Testis (tissue), 3 donors: Measurements from ENCODE around the gene CLEC11A. TPM values are rescaled to one million over a fixed set of nuclear protein-coding genes. Genes with fewer than 3 reads are reported as not detected.

Source experiments
- DNase-seq: peaks from one replicate; pipeline ENCODE4 v3.0.0-alpha.2; 2019
- H3K27ac ChIP-seq, 2 donors: fragments of 200-600 bp; sonication (generic); one replicate each; pipeline ENCODE4 v1.5.1; 2019
- H3K27me3 ChIP-seq: fragments of 200-600 bp; sonication (generic); one replicate; pipeline ENCODE4 v1.5.1; 2019
- H3K36me3 ChIP-seq: fragments of 200-600 bp; sonication (generic); one replicate; pipeline ENCODE4 v1.5.1; 2017; ENCODE audit warnings: low read depth; ENCODE audit errors: missing control alignments
- H3K4me1 ChIP-seq: fragments of 200-600 bp; sonication (generic); one replicate; pipeline ENCODE4 v1.5.1; 2019
- H3K4me3 ChIP-seq, 2 donors: fragments of 200-600 bp; sonication (generic); one replicate each; pipeline ENCODE4 v1.5.1; 2017 to 2019
- H3K9me3 ChIP-seq: fragments of 200-600 bp; sonication (generic); one replicate; pipeline ENCODE4 v1.5.1; 2017
- CTCF ChIP-seq, 3 experiments: fragments of 450-650 bp in 2 of 3; fragments of 200-600 bp in 1 of 3; sonication (generic) in 1 of 3; IDR thresholded peaks; one replicate each; pipeline ENCODE4 v1.5.1; 2016 to 2019; ENCODE audit warnings: antibody characterized with exemption in 3 of 3, mild to moderate bottlenecking in 2 of 3, moderate library complexity in 1 of 3
- POLR2A ChIP-seq: fragments of 450-650 bp; IDR thresholded peaks from one replicate; pipeline ENCODE4 v1.6.1; 2017; ENCODE audit warnings: antibody characterized with exemption, mild to moderate bottlenecking, moderate library complexity
- WGBS, 2 donors: methylation state at CpG; one replicate each; pipeline ENCODE4 v1.1.5; 2018; 5-methylcytosine and 5-hydroxymethylcytosine counted together
- intact Hi-C: fragments of 100-400 bp; cut with DNase I; formaldehyde crosslinking; loops from one replicate; pipeline ENCODE4 v1.15.1; 2023; ENCODE audit warnings: low total_unique reads
- polyA plus RNA-seq: library from polyadenylated mRNA; stranded (reverse); fragments of 350-450 nt; fragmentation: Illumina TruSeq; extraction: RNeasy Lipid Tissue Mini Kit (QIAGEN cat#74804); gene quantifications from one replicate; pipeline ENCODE4 v1.2.3, GENCODE V29; 2014; ENCODE audit warnings: low read depth, low replicate concordance; ENCODE audit not compliant: insufficient read depth
- total RNA-seq, 2 donors: library from RNA; depleted of rRNA; stranded (reverse); fragments of >200 nt; gene quantifications; one replicate each; pipeline ENCODE4 v1.2.3, GENCODE V29; 2016

Gene CLEC11A
- total and polyA plus RNA-seq, 3 donors from 2014 or later, result 14.3 to 20.6 (median 16.9) TPM

GRCh38 chr19:50719566-50719965 is 3.6 kb upstream of the CLEC11A start, which contains the start of gene SHANK1:
Gene SHANK1, minus strand, starts transcription at chr19:50719802. Its CDS starts 2,883 bp downstream, at chr19:50716919.
- H3K4me1 ChIP-seq, result peaks cover 17% of the 10 kb centered on the region
- no peaks in the 10 kb centered on the region for H3K9me3 ChIP-seq
- intact Hi-C loops, result no loop called here
- H3K36me3 ChIP-seq, result no peaks in the 10 kb centered on the region
- no peak for DNase-seq
- H3K27me3 ChIP-seq, result no peaks in the 10 kb centered on the region
- TF ChIP-seq CTCF (IDR thresholded peaks at IDR 0.05), result no peak
- TF ChIP-seq POLR2A, result no peak
- peak within 1 kb of the TSS; percentile 19 to 51 for H3K4me3 ChIP-seq
- WGBS, 2 donors, result 3 to 5% methylated on average over 19 to 30 of the region's 47 CpGs
- H3K27ac ChIP-seq, result no peak within 1 kb of the TSS

- peaks cover 19% of the 10 kb centered on the region for H3K4me1 ChIP-seq
- TF ChIP-seq POLR2A (no peak), CTCF (IDR thresholded peaks at IDR 0.05) (no peak)
- 71 to 74% methylated on average over 17 to 20 of the region's 21 CpGs for WGBS, 2 donors
- no peaks in the 10 kb centered on the region for H3K9me3 ChIP-seq
- intact Hi-C loops, result no loop called here
- H3K4me3 ChIP-seq, result no peak overlapping the region
- DNase-seq, result no peak
- no peaks in the 10 kb centered on the region for H3K27me3 ChIP-seq
- no peaks in the 10 kb centered on the region for H3K36me3 ChIP-seq
- no peak overlapping the region for H3K27ac ChIP-seq
Measured at GRCh38 chr19:50720181-50720920, 2.8 kb upstream of the CLEC11A start.

GRCh38 chr19:50720921-50721381 is 2.2 kb upstream of the CLEC11A start:
- Histone ChIP-seq H3K27me3 (no peaks in the 10 kb centered on the region), H3K4me3 (no peak overlapping the region), H3K4me1 (peaks cover 24% of the 10 kb centered on the region), H3K36me3 (no peaks in the 10 kb centered on the region), H3K27ac (no peak overlapping the region), H3K9me3 (no peaks in the 10 kb centered on the region)
- intact Hi-C loops, result no loop called here
- 58 to 59% methylated on average over 3 to 8 of the region's 8 CpGs for WGBS, 2 donors
- TF ChIP-seq POLR2A, result no peak
- TF ChIP-seq CTCF (IDR thresholded peaks at IDR 0.05), result no peak
- DNase-seq, result no peak

- no peaks in the 10 kb centered on the region for H3K27me3 ChIP-seq
- H3K4me1 ChIP-seq, result peaks cover 24% of the 10 kb centered on the region
Measured at GRCh38 chr19:50721441-50722137, 1.6 kb upstream of the CLEC11A start.

More at GRCh38 chr19:50721441-50722137, 1.6 kb upstream of the CLEC11A start:
- intact Hi-C loops, result no loop called here
- no peak for DNase-seq
- TF ChIP-seq CTCF (IDR thresholded peaks at IDR 0.05) (no peak), POLR2A (no peak)
- no peaks in the 10 kb centered on the region for H3K36me3 ChIP-seq
- no peak overlapping the region for H3K4me3 ChIP-seq
- H3K9me3 ChIP-seq, result no peaks in the 10 kb centered on the region
- WGBS, 2 donors, result 64 to 91% methylated on average over 3 to 9 of the region's 10 CpGs
- H3K27ac ChIP-seq, result no peak overlapping the region
